Hepatocyte (in vitro differentiated cells): ENCODE data around the gene ZDHHC7. TPM values are rescaled to one million over a fixed set of nuclear protein-coding genes. Genes with fewer than 3 reads are reported as not detected.

Experiments
- DNase-seq: peaks from one replicate; pipeline ENCODE4 v3.0.0-alpha.2; 2016; ENCODE audit warnings: low spot score
- H2AFZ ChIP-seq: fragments of 200-600 bp; sonication (generic); 2 replicates; pipeline ENCODE4 v1.6.0; 2016; ENCODE audit warnings: antibody characterized with exemption, mild to moderate bottlenecking
- H3K27ac ChIP-seq: fragments of 200-600 bp; sonication (generic); 2 replicates; pipeline ENCODE4 v1.5.1; 2016; ENCODE audit warnings: mild to moderate bottlenecking
- H3K27me3 ChIP-seq: fragments of 200-600 bp; sonication (generic); 2 replicates; pipeline ENCODE4 v1.6.1; 2016
- H3K36me3 ChIP-seq: fragments of 200-600 bp; sonication (generic); replicated peaks from 2 replicates; pipeline ENCODE4 v1.5.1; 2016; ENCODE audit warnings: low read depth; ENCODE audit not compliant: insufficient read depth
- H3K4me1 ChIP-seq: fragments of 200-600 bp; sonication (generic); 2 replicates; pipeline ENCODE4 v1.5.1; 2016; ENCODE audit warnings: mild to moderate bottlenecking, moderate library complexity; ENCODE audit not compliant: insufficient read depth
- H3K4me2 ChIP-seq: fragments of 200-600 bp; sonication (generic); 2 replicates; pipeline ENCODE4 v1.6.0; 2016
- H3K4me3 ChIP-seq: fragments of 200-600 bp; sonication (generic); 2 replicates; pipeline ENCODE4 v1.5.1; 2016; ENCODE audit warnings: mild to moderate bottlenecking
- H3K79me2 ChIP-seq: fragments of 200-600 bp; sonication (generic); 2 replicates; pipeline ENCODE4 v1.6.0; 2017; ENCODE audit warnings: mild to moderate bottlenecking
- H3K9me2 ChIP-seq: fragments of 200-600 bp; sonication (generic); replicated peaks from 2 replicates; pipeline ENCODE4 v1.6.0; 2017; ENCODE audit warnings: mild to moderate bottlenecking; ENCODE audit not compliant: insufficient read depth
- H3K9me3 ChIP-seq: fragments of 200-600 bp; sonication (generic); 2 replicates; pipeline ENCODE4 v1.5.1; 2016; ENCODE audit warnings: low read depth, mild to moderate bottlenecking
- H4K20me1 ChIP-seq: fragments of 200-600 bp; sonication (generic); 2 replicates; pipeline ENCODE4 v1.6.0; 2016; ENCODE audit warnings: mild to moderate bottlenecking; ENCODE audit not compliant: insufficient read depth, poor library complexity, severe bottlenecking
- EZH2 ChIP-seq: fragments of 200-600 bp; sonication (generic); IDR thresholded peaks from 2 replicates; pipeline ENCODE4 v1.6.1; 2016; ENCODE audit warnings: antibody characterized with exemption, mild to moderate bottlenecking, borderline replicate concordance
- EZH2phosphoT487 ChIP-seq: fragments of 200-600 bp; sonication (generic); IDR thresholded peaks from one replicate; pipeline ENCODE4 v1.6.1; 2018; ENCODE audit warnings: antibody characterized with exemption, mild to moderate bottlenecking, low read depth, moderate library complexity; ENCODE audit not compliant: unreplicated experiment, severe bottlenecking
- whole genome bisulfite sequencing: methylation state at CpG from one replicate; pipeline ENCODE4 v1.1.6; 2016; ENCODE audit warnings: low lambda C conversion rate; ENCODE audit errors: missing lambda C conversion rate; 5-methylcytosine and 5-hydroxymethylcytosine counted together
- polyA plus RNA-seq: library from polyadenylated mRNA; unstranded; fragments of >200 nt; fragmentation: Nextera tagmentation; extraction: Ambion mirVana; gene quantifications from 2 replicates; pipeline ENCODE4 v1.2.1, GENCODE V29; 2016
- total RNA-seq: library from RNA; depleted of rRNA; stranded (reverse); fragments of >200 nt; gene quantifications from 2 replicates; pipeline ENCODE4 v1.2.3, GENCODE V29; 2014
- TF ChIP-seq, protein P1 (sequence below): fragments of 200-600 bp; sonication (generic); IDR thresholded peaks from 2 replicates; pipeline ENCODE4 v1.5.1; 2016; ENCODE audit warnings: antibody characterized with exemption, mild to moderate bottlenecking; ENCODE audit not compliant: poor library complexity

The ZDHHC7 gene
- total and polyA plus RNA-seq, 2 experiments from 2014 or later = 51.4 to 65.2 TPM

DNA sequence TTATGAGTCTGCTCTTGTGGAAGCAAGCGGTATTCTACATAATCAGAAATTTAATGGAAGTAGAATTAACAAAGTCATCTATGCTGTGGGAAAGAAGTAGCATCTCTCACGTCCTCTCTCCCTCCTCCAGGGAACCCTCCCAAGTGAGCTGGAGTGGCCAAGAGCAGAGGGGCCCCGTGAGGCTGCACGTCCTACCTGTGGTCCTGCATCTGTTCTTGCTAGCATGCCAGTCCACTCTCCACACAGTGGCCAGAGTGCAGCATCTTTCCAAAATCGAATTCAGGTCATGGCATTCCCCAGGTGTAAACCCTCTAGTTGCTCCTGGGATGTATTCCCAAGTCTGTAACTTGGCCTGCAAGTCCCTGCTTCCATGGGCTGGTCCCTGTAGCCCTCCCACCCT, 26.4 kb upstream of the ZDHHC7 start:
- Histone ChIP-seq H2AFZ (no peak overlapping the region), H3K4me2 (no peak overlapping the region), H3K9me3 (no peaks in the 10 kb centered on the region), H3K27ac (no peak overlapping the region), H3K4me1 (no peaks in the 10 kb centered on the region), H3K36me3 (no peaks in the 10 kb centered on the region), H3K4me3 (no peak overlapping the region), H3K9me2 (no peaks in the 10 kb centered on the region), H3K27me3 (no peaks in the 10 kb centered on the region), H4K20me1 (no peaks in the 10 kb centered on the region), H3K79me2 (peaks cover 4% of the 10 kb centered on the region)
- DNase-seq = no peak
- TF ChIP-seq, protein P1, sequence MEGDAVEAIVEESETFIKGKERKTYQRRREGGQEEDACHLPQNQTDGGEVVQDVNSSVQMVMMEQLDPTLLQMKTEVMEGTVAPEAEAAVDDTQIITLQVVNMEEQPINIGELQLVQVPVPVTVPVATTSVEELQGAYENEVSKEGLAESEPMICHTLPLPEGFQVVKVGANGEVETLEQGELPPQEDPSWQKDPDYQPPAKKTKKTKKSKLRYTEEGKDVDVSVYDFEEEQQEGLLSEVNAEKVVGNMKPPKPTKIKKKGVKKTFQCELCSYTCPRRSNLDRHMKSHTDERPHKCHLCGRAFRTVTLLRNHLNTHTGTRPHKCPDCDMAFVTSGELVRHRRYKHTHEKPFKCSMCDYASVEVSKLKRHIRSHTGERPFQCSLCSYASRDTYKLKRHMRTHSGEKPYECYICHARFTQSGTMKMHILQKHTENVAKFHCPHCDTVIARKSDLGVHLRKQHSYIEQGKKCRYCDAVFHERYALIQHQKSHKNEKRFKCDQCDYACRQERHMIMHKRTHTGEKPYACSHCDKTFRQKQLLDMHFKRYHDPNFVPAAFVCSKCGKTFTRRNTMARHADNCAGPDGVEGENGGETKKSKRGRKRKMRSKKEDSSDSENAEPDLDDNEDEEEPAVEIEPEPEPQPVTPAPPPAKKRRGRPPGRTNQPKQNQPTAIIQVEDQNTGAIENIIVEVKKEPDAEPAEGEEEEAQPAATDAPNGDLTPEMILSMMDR = no peak
- TF ChIP-seq EZH2 (no peak), EZH2phosphoT487 (no peak)
- 87% methylated on average over 5 of the region's 5 CpGs for WGBS

GRCh38 chr16:85037050-85037410, 25.7 kb upstream of the ZDHHC7 start:
- Histone ChIP-seq H3K4me1 (no peaks in the 10 kb centered on the region), H3K4me2 (no peak overlapping the region), H4K20me1 (no peaks in the 10 kb centered on the region), H3K27ac (no peak overlapping the region), H3K4me3 (no peak overlapping the region), H3K27me3 (no peaks in the 10 kb centered on the region), H3K9me3 (no peaks in the 10 kb centered on the region), H2AFZ (no peak overlapping the region), H3K79me2 (peaks cover 7% of the 10 kb centered on the region), H3K9me2 (no peaks in the 10 kb centered on the region), H3K36me3 (no peaks in the 10 kb centered on the region)
- 88% methylated on average over 7 of the region's 7 CpGs for WGBS
- TF ChIP-seq, protein P1 = no peak
- no peak for TF ChIP-seq EZH2phosphoT487
- no peak for TF ChIP-seq EZH2
- no peak for DNase-seq

- Histone ChIP-seq H3K4me3 (no peak overlapping the region), H3K4me2 (no peak overlapping the region), H3K9me3 (no peaks in the 10 kb centered on the region), H3K27ac (no peak overlapping the region), H3K4me1 (no peaks in the 10 kb centered on the region), H3K27me3 (no peaks in the 10 kb centered on the region), H3K9me2 (no peaks in the 10 kb centered on the region), H2AFZ (no peak overlapping the region), H3K79me2 (peaks cover 13% of the 10 kb centered on the region), H4K20me1 (no peaks in the 10 kb centered on the region), H3K36me3 (no peaks in the 10 kb centered on the region)
- no peak for DNase-seq
- 91% methylated on average over 15 of the region's 15 CpGs for WGBS
- no peak for TF ChIP-seq EZH2phosphoT487
- TF ChIP-seq, protein P1 = no peak
- TF ChIP-seq EZH2 = no peak
Observed at GRCh38 chr16:85036236-85037049, 25.1 kb upstream of the ZDHHC7 start.
